ENCODE data around the gene FRYL. TPM values are rescaled to one million over a fixed set of nuclear protein-coding genes. Genes with fewer than 3 reads are reported as not detected.
"Not testable (repeated sequence)": the region's sequence is repeated elsewhere in the genome, so short reads cannot be mapped to it uniquely, and the experiment has no call there.

FRYL gene
- total RNA-seq, 4 donors from 2014 or later: 62.5 to 119 (median 98.8) TPM

- H3K27me3 ChIP-seq: no peaks in the 10 kb centered on the region
- no peaks in the 10 kb centered on the region for H3K36me3 ChIP-seq
- no peak overlapping the region for H3K4me3 ChIP-seq
- intact Hi-C loops (cut with DNase I; ENCODE audit: low total_unique reads): no loop called here
- H3K4me1 ChIP-seq: no peaks in the 10 kb centered on the region
- no peak for DNase-seq
- no peak overlapping the region for H3K27ac ChIP-seq
- no peaks in the 10 kb centered on the region for H3K9me3 ChIP-seq
- TF ChIP-seq POLR2A (IDR thresholded peaks at IDR 0.05) (no peak), CTCF (IDR thresholded peaks at IDR 0.05) (no peak)
These were observed 37.7 kb downstream of the FRYL start for GRCh38 chr4:48742412-48742811.

- no peak for DNase-seq
- H3K27ac ChIP-seq: no peak overlapping the region
- intact Hi-C loops (cut with DNase I; ENCODE audit: low total_unique reads): no loop called here
- no peaks in the 10 kb centered on the region for H3K4me1 ChIP-seq
- H3K4me3 ChIP-seq: no peak overlapping the region
- no peaks in the 10 kb centered on the region for H3K27me3 ChIP-seq
- H3K36me3 ChIP-seq: no peaks in the 10 kb centered on the region
- TF ChIP-seq CTCF (IDR thresholded peaks at IDR 0.05) (no peak), POLR2A (IDR thresholded peaks at IDR 0.05) (no peak)
- no peaks in the 10 kb centered on the region for H3K9me3 ChIP-seq
These were observed 40.5 kb downstream of the FRYL start for GRCh38 chr4:48739560-48740019.

- H3K27ac ChIP-seq: no peak overlapping the region
- no peak overlapping the region for H3K4me3 ChIP-seq
- no peaks in the 10 kb centered on the region for H3K27me3 ChIP-seq
- no peaks in the 10 kb centered on the region for H3K4me1 ChIP-seq
- intact Hi-C loops (cut with DNase I; ENCODE audit: low total_unique reads): no loop called here
- TF ChIP-seq CTCF (IDR thresholded peaks at IDR 0.05) (no peak), POLR2A (IDR thresholded peaks at IDR 0.05) (no peak)
- no peaks in the 10 kb centered on the region for H3K9me3 ChIP-seq
- no peaks in the 10 kb centered on the region for H3K36me3 ChIP-seq
- no peak for DNase-seq
These were observed 41.2 kb downstream of the FRYL start for GRCh38 chr4:48738856-48739255.

- H3K4me3 ChIP-seq; intact Hi-C loops (cut with DNase I; ENCODE audit: low total_unique reads); H3K9me3 ChIP-seq; H3K4me1 ChIP-seq; H3K27ac ChIP-seq; H3K27me3 ChIP-seq; DNase-seq; H3K36me3 ChIP-seq: not testable (repeated sequence)
These were observed 51.1 kb downstream of the FRYL start for GRCh38 chr4:48728906-48729496.

GRCh38 chr4:48727666-48728459 lies 52.2 kb downstream of the FRYL start:
- no peaks in the 10 kb centered on the region for H3K9me3 ChIP-seq
- H3K27ac ChIP-seq: no peak overlapping the region
- no peaks in the 10 kb centered on the region for H3K4me1 ChIP-seq
- H3K4me3 ChIP-seq: no peak overlapping the region
- intact Hi-C loops (cut with DNase I; ENCODE audit: low total_unique reads): no loop called here
- DNase-seq: no peak
- H3K36me3 ChIP-seq: no peaks in the 10 kb centered on the region
- H3K27me3 ChIP-seq: no peaks in the 10 kb centered on the region
- TF ChIP-seq CTCF (IDR thresholded peaks at IDR 0.05) (no peak), POLR2A (IDR thresholded peaks at IDR 0.05) (no peak)

All from uterus (tissue), 4 donors.